A673 (cell line): ENCODE results near the gene NAT14.

Source experiments
- EZH2 ChIP-seq: fragments of 200-600 bp; sonication (generic); IDR thresholded peaks from 2 replicates; pipeline ENCODE4 v1.6.1; 2017; ENCODE audit warnings: borderline replicate concordance, low read depth, mild to moderate bottlenecking, mixed read lengths, antibody characterized with exemption, low read length; ENCODE audit not compliant: poor library complexity, severe bottlenecking
- TF ChIP-seq, protein P1 (sequence below): fragments of 300-800, 200-600 bp; sonication (generic); conservative IDR thresholded peaks from 2 replicates; pipeline ENCODE4 v1.5.1; 2017; ENCODE audit warnings: low read depth, mild to moderate bottlenecking, antibody characterized with exemption, low read length, moderate library complexity, mixed read lengths

- TF ChIP-seq EZH2, result peak; percentile 63
- TF ChIP-seq, protein P1, sequence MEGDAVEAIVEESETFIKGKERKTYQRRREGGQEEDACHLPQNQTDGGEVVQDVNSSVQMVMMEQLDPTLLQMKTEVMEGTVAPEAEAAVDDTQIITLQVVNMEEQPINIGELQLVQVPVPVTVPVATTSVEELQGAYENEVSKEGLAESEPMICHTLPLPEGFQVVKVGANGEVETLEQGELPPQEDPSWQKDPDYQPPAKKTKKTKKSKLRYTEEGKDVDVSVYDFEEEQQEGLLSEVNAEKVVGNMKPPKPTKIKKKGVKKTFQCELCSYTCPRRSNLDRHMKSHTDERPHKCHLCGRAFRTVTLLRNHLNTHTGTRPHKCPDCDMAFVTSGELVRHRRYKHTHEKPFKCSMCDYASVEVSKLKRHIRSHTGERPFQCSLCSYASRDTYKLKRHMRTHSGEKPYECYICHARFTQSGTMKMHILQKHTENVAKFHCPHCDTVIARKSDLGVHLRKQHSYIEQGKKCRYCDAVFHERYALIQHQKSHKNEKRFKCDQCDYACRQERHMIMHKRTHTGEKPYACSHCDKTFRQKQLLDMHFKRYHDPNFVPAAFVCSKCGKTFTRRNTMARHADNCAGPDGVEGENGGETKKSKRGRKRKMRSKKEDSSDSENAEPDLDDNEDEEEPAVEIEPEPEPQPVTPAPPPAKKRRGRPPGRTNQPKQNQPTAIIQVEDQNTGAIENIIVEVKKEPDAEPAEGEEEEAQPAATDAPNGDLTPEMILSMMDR, result no peak
Observed at GRCh38 chr19:55441692-55442321, 43.2 kb upstream of the NAT14 start.
